GM18505 (cell line): ENCODE measurements around the gene BTBD9.
"Not testable (repeated sequence)": the region's sequence is repeated elsewhere in the genome, so short reads cannot be mapped to it uniquely, and the experiment has no call there.

ENCODE experiments used
- ATAC-seq: cut with Tn5 transposase; IDR thresholded peaks from one replicate; pipeline ENCODE4 v1.9.1; 2021; ENCODE audit not compliant: unreplicated experiment
- POLR2A ChIP-seq: IDR thresholded peaks from 4 replicates; pipeline ENCODE4 v1.6.1; 2011; ENCODE audit warnings: borderline replicate concordance; ENCODE audit not compliant: insufficient read depth, insufficient read length; ENCODE audit errors: extremely low read depth

The BTBD9 gene

DNA sequence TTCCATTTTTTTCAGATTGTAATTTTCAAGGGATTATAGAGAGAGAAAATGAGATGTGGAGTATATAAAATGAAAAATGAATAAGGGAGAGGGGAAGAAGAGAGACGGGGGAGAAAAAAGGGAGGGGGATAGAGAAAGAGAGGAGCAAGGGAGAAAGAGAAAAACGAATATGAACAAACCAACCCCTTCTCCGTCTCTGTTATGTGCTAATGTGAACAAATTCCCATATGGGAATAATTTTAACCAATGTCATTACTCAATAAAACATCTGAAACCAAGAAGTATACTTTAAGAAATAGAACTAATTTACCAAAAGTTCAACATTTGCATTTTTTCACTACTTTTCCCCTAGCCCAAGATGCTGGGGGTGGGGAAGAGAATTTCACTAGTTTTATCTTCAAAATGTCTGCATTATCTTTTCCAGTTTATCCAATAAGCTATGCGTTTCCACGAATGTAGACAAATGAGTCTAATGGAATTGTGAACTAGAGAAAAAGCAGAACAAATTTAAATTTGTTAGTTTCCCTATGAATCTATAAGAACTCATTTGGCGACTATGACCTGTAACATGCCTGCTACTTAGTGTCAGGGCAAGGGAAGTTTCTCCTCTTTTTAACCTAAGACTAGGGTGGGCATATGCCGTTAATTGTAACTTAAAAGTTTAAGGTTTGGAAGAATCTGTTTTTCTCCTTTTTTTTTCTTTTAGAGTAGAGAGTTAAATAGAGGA lies 286.3 kb downstream of the BTBD9 start:
- TF ChIP-seq POLR2A: no peak
- no peak for ATAC-seq

DNA sequence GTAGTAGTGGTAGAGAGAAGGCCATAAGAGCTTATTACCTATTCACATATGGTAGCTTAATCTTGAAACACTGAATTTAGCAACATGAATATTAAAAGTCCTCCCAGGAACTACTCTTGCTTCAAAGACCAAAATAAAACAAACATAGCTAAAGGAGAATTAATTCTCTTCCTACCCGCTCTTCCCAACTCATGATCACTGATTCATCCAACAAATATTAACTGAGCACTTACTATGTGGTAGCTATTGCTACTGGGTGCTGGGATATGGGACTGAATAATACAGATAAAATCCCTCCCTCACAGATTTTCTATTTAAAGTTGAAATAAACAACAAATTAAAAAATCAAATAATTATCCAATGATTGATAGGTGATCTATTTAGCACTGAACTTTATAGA lies 287.1 kb downstream of the BTBD9 start:
- no peak for TF ChIP-seq POLR2A
- ATAC-seq: no peak

DNA sequence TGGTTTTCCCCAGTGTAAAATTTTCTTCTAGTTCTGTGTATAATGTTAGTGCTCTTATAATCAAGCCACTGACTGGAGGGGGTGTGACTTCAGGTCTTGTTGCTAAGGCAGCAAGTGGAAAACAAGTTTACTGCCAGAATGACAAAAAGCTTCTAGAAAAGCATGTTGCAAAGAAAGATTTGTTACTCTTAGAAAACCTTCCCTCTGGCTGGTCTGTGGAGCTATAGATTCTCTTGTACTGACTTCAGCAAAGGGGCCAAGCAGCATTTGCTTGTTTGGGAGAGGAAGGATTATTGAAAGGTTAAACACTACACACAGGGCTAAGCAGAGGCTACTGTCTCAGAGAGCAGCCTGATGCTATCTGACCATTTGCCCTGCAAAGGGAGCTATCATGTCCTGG lies 288.8 kb downstream of the BTBD9 start:
- ATAC-seq: no peak
- no peak for TF ChIP-seq POLR2A

DNA sequence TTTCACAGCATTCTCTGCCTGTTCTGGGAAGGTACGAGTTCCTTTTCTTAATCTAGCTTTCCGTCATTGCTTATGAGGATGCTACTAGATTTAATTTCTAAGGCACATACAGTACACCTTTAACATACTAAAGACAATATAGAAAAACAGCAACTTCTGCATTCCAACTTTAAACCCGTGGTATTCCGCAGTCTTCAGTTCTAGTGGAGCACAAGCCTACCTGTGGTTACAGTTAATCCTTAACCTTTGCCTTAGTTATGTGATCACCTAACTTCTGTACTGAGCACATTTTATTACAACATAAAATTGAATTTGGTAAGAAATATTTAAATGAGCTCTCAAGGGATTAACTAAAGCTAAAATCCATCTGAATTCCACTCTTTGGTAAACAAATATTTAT lies 289.5 kb downstream of the BTBD9 start:
- ATAC-seq: no peak
- no peak for TF ChIP-seq POLR2A

DNA sequence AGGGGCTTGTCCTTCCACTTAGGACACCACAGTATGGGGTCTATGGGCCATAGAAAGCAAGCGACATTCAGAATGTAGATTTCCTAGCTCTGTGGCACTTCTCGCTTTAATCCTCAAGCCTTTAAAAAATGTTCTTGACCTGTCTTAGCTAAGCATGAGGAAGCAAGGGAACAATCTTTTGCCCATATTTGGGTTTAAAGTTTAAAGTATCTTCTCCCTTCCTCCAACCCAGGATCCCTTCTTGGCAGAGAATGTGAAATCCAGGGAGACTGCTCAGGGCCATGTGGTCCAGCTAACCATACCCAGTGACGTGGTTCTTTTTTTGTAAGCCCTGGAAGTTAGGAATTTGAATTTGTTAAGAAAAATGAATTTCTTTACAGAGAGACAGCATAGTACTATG lies 289.9 kb downstream of the BTBD9 start:
- no peak for ATAC-seq
- TF ChIP-seq POLR2A: no peak

DNA sequence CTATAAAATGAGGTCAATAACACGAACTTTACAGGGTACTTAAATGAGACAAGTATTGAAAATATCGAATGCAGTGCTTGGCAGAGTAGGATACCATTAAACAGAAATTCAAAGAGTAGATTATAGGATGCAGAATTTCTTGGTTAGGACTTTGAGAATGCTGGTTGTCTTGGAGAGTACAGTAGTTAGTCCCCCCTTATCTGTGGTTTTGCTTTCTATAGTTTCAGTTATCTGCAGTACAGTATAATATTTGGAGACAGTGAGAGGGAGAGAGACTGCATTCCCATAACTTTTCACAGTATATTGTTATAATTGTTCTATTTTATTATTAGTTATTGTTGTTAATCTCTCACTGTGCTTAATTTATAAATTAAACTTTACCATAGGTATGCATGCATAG lies 290.5 kb downstream of the BTBD9 start:
- ATAC-seq: no peak
- TF ChIP-seq POLR2A: no peak

DNA sequence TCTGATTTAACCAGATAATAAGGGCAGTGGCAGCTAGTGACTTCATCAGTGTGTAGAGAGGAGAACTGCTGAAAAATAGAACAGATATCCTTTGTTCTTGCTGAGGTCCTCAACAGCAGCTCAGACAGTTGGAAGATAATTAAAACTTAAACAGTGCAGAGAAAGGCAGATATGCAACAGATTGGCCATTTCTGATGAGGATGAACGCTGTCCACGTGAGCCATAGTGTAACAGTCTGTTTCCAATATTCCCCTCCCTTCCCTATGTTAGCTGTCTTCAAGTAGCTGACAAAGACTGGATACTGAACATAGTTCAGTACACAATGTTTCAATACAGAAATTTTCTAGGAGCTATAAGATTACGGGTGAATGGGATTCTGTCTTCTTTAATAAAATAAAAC lies 291.4 kb downstream of the BTBD9 start:
- no peak for ATAC-seq
- TF ChIP-seq POLR2A: no peak

DNA sequence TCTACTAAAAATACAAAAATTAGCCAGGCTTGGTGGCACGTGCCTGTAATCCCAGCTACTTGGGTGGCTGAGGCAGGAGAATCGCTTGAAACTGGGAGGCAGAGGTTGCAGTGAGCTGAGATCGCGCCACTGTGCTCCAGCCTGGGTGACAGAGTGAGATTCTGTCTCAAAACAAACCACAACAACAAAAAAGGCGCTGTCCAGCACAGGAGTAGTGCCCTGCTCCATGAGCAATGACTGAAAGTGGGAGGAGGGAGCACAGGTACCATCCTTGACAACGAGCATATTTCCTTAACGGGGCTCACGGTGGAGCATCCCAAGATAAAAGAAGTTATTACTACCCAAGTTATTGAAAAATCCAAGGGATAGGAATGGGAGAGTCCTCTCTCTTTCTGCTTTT lies 291.9 kb downstream of the BTBD9 start:
- ATAC-seq: not testable (repeated sequence)

DNA sequence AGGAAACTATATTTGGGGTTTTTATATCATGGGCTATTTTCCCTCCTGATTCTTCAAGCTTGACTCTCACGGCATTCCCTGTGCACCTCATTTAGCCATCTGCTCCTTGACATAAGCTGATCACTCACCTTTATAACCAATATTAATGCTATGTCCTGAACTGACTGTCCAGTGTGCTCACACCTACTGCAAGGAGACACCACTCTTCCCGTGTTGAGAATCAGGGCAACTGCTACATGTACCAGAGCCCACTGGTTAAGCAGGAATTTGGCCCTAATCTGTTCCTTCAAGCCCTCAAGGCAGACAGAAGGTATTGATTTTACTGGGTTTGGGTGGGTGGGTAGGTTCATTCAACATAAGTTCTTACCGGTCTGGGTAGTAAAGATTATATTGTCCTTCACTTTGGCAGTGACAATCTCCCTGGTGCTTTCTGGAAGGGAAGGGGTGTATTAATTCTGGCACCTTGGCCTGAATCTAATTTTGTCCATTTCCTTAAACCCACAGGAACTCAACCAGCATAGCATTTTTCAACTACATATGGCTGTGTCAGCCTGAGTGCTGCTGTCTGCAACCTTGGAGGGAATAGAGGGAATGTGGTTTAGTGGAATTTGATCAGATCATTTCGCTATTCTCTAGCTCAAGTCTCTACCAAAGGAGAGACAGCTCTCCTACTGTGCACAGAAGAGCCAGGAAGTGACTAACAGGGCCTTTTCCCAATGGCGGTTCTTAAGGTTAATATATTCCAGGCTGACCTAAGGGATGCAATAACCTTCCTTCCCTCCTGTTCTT lies 293.2 kb downstream of the BTBD9 start:
- ATAC-seq: no peak

DNA sequence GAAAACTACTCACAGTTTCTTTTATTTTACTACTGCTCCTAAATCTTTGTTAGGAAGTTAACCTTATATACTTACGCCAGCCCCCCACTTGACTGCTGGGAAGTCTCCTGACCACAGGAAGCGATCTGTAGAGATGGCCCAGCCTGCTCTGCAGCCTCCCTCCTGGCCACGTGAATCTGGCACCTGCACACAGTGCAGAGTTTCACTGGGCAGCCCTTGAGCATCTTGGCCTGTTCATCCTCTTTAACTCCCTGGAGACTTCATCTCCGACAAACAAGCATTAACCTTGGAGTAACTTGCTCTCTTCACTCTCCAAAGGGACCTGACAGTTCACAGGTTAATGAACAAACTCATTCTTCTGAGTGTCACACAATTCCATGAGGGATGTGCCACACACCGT lies 294.1 kb downstream of the BTBD9 start:
- TF ChIP-seq POLR2A: no peak
- ATAC-seq: no peak

More for the DNA sequence above, 293.2 kb downstream of the BTBD9 start:
- TF ChIP-seq POLR2A: no peak

DNA sequence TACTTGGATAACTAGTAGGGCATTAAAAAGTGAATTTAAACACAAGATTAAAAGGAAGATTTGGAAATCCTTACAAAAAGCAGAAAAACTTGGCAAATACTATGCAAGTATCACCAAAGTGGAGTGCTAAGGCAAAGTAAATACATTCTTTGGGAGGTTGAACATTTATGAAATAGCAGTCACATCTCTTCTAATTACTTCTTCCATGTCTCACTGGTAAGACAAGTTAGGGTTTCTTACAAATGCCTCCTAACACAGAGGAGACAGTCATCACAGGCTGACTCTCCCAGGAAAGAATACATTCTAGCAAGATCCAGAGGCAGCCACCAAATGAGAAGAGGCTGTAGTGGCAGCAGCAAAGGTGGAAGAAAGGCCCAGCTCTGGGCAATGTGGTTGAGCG lies 298.2 kb downstream of the BTBD9 start:
- no peak for ATAC-seq
- no peak for TF ChIP-seq POLR2A

DNA sequence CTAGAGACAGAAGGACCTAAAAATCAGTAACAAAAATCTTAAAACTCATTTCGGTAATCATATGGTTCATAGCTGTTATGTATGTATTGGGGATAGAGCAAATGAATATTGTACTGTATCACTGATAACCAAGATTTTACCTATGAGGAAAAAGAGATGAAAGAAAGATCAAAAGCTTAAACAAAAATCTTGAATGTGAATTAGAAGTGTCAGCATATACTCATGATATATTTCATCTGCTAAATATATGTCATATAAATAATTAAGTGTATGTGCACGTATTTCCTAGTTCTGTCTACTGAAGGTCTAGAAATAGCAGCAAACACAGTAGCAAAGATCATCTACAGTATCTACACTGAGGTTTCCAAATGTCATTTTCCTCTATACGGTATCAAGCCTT lies 299.8 kb downstream of the BTBD9 start:
- TF ChIP-seq POLR2A: no peak
- no peak for ATAC-seq

DNA sequence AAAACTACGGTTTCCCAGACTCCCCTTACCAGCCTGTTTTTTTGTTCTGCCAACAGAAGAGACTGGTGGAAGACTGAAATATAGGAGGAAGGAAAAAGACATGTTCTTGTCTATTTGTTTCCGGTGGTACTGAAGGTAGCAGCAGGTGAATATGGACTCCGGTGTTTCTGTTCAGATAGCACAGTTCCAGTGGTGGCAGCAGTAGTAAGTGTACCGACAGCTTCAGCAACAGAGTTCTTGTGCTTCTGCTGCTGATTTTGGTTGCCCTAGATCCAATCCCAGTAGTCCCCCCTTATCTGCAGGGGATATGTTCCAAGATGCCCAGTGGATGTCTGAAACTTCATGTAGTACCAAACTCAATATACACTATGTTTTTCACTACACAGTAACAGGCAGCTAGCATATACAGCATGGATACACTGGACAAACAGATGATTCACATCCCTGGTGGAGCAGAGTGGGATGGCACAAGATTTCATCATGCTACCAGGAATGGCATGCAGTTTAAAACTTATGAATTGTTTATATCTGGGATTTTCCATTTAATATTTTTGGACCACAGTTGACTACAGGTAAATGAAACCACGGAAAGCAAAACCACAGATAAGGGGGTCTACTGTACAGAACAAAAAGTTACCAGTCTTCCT lies 301.8 kb downstream of the BTBD9 start:
- ATAC-seq: no peak
- no peak for TF ChIP-seq POLR2A

DNA sequence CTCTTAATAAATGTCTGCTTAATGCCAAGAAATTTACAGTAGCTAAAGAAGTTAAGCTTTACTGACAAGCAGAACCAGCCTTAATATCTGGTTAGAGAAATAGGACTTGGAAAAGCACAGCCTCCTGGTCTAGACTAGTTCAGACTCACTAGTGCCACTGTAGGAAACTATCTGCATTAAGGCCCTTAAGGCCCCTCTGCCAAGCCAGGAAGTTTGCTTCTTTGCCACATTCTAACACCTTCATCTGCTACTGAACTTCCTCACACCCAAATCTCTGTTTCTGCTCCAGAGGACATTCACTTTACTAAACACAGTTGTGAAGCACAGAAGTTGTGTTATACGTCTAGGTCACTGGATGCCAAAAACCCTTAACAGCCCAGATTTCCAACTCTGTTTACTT lies 302.8 kb downstream of the BTBD9 start:
- ATAC-seq: no peak
- TF ChIP-seq POLR2A: no peak

DNA sequence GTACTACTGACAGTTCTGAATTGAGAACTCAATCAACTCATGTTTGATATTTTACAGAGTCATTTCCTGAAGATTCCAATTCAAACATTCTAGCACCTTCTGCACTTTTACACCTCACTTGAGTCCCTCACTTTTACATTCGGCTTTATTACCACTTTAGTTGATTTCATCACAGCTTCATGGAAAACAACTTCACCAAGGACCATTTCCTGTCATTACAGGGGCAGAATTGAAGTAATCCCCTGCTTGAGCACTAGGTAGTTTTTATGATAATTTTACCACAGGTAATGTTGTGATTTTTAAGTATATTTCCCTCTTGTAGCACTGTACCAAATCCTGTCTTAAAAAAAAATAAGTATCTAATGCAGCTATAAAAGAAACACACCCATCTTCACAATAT lies 312.9 kb downstream of the BTBD9 start:
- ATAC-seq: no peak
- no peak for TF ChIP-seq POLR2A

DNA sequence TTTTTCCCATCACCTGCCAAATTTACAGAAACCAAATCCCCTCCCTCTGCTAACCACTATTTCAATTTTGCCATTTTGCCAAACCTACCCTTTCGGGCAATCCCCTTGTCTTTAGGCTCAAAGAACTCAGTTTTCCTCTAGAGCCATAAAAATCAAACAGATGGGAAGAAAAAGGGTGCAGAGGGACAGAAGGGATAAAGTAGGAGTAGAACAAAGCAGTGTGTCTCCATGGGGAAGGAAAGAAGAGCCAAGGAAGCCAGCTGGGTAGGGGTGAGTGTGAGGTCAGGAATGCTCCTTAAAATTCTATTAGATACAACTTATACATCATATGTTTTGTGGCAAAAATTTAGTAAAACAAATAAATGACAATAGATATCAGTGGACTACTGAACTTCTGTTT lies 316.5 kb downstream of the BTBD9 start:
- no peak for TF ChIP-seq POLR2A
- no peak for ATAC-seq
